ENCODE data around the gene GCG.

The GCG gene

DNA sequence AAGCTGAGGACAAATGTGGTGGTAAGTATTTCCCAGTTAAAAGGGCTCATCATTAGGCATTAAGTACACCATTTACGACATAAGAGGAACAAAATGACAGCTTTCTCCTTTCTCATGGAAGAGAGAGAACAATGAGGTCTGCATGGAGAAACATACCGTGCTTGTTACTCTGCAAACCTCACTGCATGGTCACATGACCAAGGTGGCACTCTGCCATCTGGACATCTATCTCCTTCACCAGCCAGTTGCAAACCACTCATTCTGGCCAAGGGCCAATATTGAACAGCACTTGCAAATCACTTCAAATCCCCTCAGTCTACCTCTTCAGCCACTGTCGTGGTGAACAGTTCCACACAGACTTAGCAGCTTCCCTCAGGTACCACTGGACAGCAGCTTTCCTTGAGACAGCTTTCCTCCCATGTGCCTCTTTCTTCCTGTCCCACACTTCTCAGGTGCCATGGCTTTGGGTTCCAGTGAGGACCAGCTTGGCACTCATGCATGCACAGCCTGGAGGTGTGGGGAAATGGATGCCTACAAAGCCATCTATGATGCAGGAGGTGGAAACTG is 48.5 kb downstream of the GCG start:
- DNase-seq (ENCODE audit: low read depth in 2 of 2): no peak

DNA sequence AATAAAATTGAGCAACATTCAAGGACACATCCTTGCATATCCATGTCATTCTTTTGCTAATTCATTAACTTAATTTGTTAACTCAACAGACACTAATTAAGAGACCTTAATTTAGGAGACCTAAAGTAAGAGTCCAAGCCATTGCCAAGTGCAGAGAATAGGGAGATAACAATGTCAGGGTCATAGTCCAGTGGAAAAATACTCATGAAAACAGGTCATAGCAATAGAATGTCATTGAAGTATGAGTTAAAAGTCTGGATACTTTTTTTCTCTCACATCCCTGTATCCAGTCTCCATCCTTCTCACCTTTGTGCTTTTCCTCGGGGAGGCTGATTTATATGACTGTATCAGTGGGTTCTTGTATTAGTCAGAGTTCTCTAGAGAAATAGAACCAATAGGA is 51.5 kb downstream of the GCG start:
- DNase-seq (ENCODE audit: low read depth in 2 of 2): no peak

DNA sequence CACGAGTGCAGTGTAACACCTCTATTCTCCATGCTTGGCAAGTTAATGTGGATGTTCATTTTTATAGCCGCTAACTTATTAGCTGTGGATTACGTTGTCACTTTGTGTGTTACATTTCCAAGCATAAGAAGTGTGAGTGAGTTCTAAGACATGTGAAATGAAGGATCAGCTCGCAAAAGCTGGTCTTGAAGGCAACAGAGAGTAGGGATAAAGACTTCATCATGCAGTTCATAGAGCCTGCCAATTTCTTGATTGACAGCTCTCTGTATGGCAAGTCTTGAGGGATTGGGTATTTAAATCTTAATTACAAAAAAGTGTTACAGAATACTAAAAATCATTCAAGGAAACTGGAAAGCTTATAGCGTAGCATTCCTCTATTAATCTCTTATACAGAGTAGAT is 52.2 kb downstream of the GCG start:
- no peak for DNase-seq (ENCODE audit: low read depth in 2 of 2)

Data from activated CD8-positive, alpha-beta memory T cell treated with anti-CD3 and anti-CD28 coated beads for 4 hours (primary cell).